Stimulated activated naive CD8-positive, alpha-beta T cell treated with anti-CD3 and anti-CD28 coated beads, Interleukin-15, Interleukin-2, amounts not matched to agents 100 U/mL and 50 U/mL, for 24 hours (primary cell): ENCODE measurements around the gene ABR.

Experiments used
- ATAC-seq: fragments of 150-1000 bp; cut with Tn5 transposase; one replicate; pipeline ENCODE4 v1.10.0; 2021
- DNase-seq: peaks from one replicate; pipeline ENCODE4 v3.0.0; 2021

ABR gene

DNA sequence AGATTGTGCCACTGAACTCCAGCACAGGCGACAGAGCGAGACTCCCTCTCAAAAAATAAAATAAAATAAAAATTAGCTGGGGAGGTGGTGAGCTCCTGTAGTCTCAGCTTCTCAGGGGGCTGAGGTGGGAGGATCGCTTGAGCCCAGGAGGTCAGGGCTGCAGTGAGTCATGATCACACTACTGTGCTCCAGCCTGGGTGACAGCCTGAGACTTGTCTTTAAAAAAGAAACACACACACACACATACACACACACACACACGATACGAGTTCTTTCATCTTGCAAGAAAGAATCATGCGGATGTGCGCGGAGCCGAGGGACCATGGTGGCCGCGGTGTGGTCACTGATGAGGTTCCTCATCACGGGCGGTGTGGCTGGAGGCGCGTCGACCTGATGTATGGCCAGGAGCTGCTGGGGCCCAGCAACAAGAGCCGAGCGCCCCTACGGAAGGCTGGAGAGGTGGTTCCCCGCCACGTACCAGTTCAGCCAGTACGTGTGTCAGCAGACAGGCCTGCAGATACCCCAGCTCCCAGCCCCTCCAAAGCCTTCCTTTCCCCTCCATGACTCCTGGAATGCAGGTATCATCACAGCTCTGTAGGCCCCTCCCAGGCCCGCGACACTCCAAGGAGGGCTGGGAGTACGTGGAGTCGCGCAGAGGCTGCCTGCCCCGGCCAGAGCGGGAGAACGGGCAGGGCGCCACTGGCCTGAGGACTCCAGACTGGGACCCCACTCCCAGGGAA is 220.9 kb downstream of the ABR start:
- no peak for DNase-seq
- no peak for ATAC-seq

DNA sequence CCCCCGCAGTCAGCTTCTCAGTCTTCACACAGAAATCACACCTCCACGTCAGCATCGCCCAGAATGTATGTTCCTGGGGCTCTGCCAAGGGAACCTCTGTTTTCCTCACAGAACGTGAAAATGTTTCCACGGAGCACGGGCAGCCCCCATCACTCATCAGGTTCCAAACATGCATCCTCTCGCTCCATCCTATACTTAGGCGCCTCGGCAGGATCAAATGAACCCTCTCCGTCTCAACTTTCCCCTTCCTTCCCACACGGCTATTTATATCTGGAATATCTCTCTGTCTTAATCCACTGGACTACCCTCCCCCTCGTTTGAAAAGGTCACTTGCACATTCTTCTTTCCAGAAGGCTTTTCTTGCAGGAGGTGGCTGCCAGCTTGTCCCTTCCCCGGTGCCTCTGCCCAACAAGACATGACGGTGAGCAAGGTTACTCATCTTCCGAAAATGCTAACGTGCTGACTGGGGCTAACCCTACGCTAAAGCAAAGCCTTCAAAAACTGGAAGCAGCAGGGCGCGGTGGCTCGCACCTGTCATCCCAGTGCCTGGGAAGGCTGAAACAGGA is 221.8 kb downstream of the ABR start:
- DNase-seq (no peak), ATAC-seq (no peak)

DNA sequence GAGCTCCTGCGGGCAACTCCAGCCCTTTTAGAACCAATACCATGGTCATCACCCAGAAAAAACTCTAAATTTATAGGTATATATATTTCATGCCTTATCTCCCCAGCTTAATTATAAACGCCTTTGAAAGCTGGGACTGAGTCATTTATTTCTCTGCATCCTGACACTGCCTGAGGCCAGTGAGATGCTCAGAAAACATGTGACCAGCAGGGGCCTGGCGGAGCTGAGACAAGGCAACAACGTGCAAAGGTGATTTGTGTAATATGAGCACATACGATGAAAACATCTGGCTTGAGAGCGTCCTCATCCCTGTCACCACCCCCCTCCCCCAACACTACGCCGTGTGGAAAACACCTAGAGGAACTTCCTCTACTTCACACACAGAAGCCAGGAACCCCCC is 222.9 kb downstream of the ABR start:
- DNase-seq, result no peak
- no peak for ATAC-seq

DNA sequence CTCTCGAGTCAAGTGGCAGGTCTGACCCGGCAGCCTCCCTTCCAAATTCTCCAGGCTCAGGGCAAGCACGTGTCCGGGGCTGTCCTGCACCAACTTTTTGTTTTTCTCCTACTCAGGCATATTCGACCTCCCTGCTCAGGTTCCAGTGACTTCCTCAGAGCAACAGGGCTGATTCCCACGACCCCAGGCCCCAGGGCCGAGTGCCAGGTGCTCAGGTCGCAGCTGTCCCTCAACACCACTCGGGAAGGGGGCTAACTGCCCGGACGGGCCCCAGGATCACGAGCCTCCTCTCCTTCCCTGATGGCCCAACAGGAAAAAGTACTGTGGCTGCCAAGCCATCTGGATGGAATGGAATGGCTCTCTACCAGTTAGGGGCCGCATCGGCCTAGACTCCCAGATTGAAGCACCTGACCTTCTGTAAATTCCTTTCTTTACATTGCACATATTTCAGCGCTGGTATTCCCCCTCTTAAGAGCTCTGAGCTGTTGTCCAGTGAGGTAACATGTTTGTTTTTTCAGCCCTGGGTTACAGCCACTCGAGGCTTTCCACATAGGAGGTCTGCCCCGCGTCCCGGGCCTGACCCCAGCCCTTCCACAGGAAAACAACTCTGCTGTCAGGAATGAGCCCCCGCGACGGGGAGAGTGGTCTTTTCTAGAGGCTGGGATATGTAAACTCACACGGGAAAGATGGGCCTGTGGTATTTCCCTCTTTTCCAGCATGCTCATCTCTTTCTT is 225.2 kb downstream of the ABR start:
- DNase-seq (no peak), ATAC-seq (peak; percentile 28)

DNA sequence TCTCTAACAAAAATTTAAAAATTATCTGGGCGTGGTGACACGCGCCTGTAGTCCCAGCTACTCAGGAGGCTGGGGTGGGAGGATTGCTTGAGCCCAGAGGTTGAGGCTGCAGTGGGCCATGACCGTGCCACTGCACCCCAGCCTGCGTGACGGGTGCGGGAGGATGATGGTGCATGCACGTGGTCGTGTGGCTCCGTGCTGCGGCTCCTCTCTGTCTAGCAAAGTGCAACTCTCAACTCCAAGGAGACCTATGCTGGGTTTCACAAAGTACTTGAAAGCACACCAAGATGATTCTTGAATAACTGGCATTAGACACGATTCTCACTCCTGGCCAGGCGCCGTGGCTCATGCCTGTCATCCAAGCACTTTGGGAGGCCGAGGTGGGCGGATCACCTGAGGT is 226.0 kb downstream of the ABR start:
- no peak for ATAC-seq
- no peak for DNase-seq
